GM12891 (cell line): ENCODE measurements around the gene CLSTN3.

ENCODE experiments used
- DNase-seq: peaks from one replicate; pipeline ENCODE4 v3.0.0; 2011; ENCODE audit warnings: low spot score; ENCODE audit not compliant: insufficient read length
- FAIRE-seq: peaks from 2 replicates; lab custom pipeline; 2011; peaks lifted over from hg19 to GRCh38; lab: Jason Lieb, UNC
- PAX5 ChIP-seq: IDR thresholded peaks from 2 replicates; pipeline ENCODE4 v1.6.1; 2011; ENCODE audit warnings: low read length, moderate library complexity, mild to moderate bottlenecking; ENCODE audit not compliant: insufficient read depth, severe bottlenecking
- POLR2A ChIP-seq: IDR thresholded peaks from 2 replicates; pipeline ENCODE4 v1.6.1; 2011; ENCODE audit warnings: low read depth, low read length, control low read depth
- POLR2AphosphoS5 ChIP-seq: IDR thresholded peaks from 2 replicates; pipeline ENCODE4 v1.6.1; 2011; ENCODE audit warnings: low read depth, low read length, control low read depth
- POU2F2 ChIP-seq: IDR thresholded peaks from 2 replicates; pipeline ENCODE4 v1.6.1; 2011; ENCODE audit warnings: low read depth, mild to moderate bottlenecking, control low read depth, low read length, moderate library complexity
- SPI1 ChIP-seq: IDR thresholded peaks from 2 replicates; pipeline ENCODE4 v1.6.1; 2011; ENCODE audit warnings: low read depth, low read length, control low read depth
- TAF1 ChIP-seq: IDR thresholded peaks from 2 replicates; pipeline ENCODE4 v1.6.1; 2011; ENCODE audit warnings: low read depth, low read length, control low read depth

Gene CLSTN3

DNA sequence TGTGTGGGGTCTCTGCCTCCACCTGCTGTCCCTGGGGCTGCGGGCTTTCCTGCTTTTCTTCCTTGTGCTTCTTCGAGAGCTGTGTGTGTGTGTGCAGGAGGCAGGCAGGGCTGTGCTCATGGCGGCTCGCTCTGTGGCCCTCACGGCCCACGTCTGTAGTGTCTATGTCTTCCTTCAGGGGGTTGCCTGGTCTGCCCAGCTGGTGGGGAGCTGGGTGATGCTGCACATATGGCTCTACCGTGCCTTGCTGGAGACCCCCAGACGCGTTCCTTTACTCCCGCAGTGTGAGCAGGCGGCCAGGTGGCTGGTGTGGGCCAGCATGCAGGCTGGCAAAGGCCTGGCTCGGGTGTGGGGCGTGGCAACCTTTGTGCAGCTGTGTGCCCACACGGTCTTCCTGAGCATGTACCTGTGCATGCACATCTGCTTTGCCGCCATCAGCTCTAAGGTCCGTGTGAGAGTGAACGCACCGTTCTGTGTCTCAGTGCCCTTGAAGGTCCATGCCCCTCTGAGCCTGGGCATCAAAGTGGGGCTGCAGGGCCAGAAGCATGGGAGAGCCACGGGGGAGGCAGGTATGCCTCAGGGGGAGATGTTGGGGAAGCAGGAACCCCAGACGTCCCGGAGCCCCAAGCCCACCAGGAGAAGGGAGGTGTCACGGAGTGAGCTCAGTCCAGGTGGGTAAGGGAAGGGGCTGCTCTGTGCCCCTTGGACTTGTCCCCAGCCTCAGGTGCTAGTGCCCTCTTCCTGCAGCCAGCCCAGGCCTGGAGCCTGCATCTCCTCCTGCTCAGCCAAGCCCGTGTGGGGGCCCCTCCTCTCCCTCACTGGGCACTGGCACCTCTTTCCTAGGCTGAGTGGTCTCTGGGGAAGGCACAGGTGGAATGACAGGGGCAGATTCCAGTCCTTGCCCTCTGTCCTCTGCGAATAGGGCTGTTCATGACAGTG lies 26.4 kb downstream of the CLSTN3 start:
- FAIRE-seq: no peak
- TF ChIP-seq SPI1 (no peak), TAF1 (no peak)
- no peak for DNase-seq

- FAIRE-seq: no peak
- TF ChIP-seq PAX5 (no peak), TAF1 (no peak), SPI1 (no peak)
- DNase-seq: no peak
Observed at GRCh38 chr12:7157391-7157790, 27.2 kb downstream of the CLSTN3 start.

GRCh38 chr12:7158781-7159609 lies 28.8 kb downstream of the CLSTN3 start:
- FAIRE-seq (no peak), DNase-seq (no peak)
- TF ChIP-seq POLR2AphosphoS5 (no peak), POLR2A (no peak), SPI1 (no peak), PAX5 (no peak), POU2F2 (no peak), TAF1 (no peak)

DNA sequence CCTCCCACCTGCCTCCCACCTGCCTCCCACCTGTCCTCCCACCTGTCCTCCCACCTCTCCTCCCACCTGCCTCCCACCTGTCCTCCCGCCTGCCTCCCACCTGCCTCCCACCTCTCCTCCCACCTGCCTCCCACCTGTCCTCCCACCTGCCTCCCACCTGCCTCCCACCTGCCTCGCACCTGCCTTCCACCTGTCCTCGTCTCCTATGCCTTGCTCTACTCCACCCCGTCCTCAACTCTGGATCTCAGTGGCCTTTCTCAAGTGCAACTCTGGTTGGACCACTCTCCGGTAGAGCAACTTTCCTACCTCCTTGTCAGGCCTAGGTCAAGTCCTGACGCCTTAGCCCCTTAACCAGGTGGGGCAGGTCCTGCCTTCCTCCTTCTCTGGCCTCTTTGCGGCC lies 30.0 kb downstream of the CLSTN3 start:
- DNase-seq (no peak), FAIRE-seq (no peak)
- TF ChIP-seq SPI1 (no peak), POLR2AphosphoS5 (no peak), PAX5 (no peak)

DNA sequence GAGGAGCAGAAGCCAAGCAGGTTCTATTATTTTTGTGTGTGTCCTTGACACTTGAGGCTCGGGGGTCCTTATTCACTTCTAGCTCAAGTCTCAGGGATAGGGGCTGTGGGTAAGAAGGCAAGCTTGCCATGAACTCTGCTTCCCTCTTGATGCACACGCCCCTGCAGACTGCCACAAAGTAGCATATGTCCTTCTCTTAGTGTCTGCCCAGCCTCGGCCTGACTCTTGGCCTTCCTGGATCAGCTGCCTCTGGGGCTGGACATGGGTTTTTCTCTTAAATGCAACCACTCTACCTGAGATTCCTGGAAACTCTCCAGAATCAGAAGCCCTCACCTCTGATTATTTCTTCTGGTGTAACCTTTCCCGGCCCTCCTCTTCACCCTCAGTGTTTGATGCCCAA lies 31.2 kb downstream of the CLSTN3 start:
- no peak for FAIRE-seq
- TF ChIP-seq POLR2A: no peak
- no peak for TF ChIP-seq TAF1
- no peak for TF ChIP-seq PAX5
- TF ChIP-seq POLR2AphosphoS5: no peak
- no peak for TF ChIP-seq POU2F2
- no peak for TF ChIP-seq SPI1

GRCh38 chr12:7161811-7162210 lies 31.6 kb downstream of the CLSTN3 start:
- DNase-seq: no peak
- FAIRE-seq: no peak
- TF ChIP-seq POLR2AphosphoS5 (no peak), PAX5 (no peak), POU2F2 (no peak), POLR2A (no peak), SPI1 (no peak), TAF1 (no peak)

More for the DNA sequence above, 31.2 kb downstream of the CLSTN3 start:
- DNase-seq: no peak

DNA sequence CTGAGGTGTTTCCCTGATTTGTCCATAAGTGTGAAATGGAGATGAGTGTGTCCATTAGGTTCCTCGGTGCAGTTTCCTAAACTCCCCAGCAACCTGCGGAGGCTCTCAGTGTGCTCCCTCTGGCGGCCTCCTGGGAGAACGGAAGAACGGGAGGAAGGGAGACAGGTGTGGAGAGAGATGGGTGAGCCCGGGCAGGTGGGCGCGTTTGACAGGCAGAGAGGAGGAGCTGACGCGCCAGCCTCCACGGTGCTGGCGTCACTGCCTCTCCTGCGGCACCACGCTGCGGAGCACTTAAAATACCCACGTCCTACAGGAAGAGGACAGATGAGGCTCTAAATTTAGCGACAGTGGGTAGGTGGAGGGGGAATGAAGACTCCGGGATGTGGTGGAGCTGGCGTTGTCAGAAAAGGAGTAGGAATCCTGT lies 32.5 kb downstream of the CLSTN3 start:
- DNase-seq (no peak), FAIRE-seq (no peak)
- no peak for TF ChIP-seq SPI1
- TF ChIP-seq PAX5: no peak
- TF ChIP-seq POLR2AphosphoS5: no peak
- TF ChIP-seq POU2F2: no peak
- TF ChIP-seq TAF1: no peak
- no peak for TF ChIP-seq POLR2A

DNA sequence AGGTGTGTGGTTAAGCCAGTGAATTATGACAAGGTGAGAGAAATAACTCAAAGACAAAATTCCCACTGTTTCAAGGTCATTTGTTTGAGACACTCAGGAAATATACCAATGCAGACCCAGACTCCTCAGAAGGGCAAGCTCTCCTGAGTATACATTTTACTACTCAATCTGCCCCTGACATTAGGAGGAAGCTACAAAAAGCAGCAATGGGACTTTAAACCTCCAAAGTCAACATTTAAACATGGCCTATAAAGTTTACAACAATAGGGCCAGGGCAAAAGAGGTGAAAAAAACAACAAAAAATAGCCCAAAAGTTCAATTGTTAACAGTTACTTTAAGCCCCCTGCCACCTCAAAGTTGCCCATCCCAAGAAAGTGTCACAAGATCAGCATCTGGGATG lies 39.8 kb downstream of the CLSTN3 start:
- FAIRE-seq (no peak), DNase-seq (no peak)
- no peak for TF ChIP-seq POLR2A
- no peak for TF ChIP-seq POU2F2
- TF ChIP-seq POLR2AphosphoS5: no peak
- TF ChIP-seq PAX5: no peak
- TF ChIP-seq TAF1: no peak

- TF ChIP-seq POU2F2 (no peak), SPI1 (no peak), POLR2AphosphoS5 (no peak), PAX5 (no peak), POLR2A (no peak), TAF1 (no peak)
- FAIRE-seq (no peak), DNase-seq (no peak)
Observed at GRCh38 chr12:7171854-7172253, 41.7 kb downstream of the CLSTN3 start.

DNA sequence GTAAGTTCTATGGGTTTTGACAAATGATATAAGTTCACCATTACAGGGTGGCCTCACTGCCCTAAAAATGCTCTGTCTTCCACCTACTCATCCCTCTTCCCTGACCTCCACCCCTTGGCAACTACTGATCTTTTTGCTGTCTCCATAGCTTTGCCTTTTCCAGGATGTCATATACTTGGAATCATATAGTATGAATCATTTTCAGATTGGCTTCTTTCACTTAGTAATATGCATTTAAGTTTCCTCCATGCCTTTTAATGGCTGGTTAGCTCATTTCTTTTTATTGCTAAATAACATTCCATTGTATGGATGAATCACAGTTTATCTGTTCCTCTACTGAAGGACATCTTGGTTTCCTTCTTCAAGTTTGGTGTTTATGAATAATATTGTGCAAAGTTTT lies 45.3 kb downstream of the CLSTN3 start:
- no peak for TF ChIP-seq PAX5
- TF ChIP-seq POLR2A: no peak
- no peak for TF ChIP-seq TAF1
- TF ChIP-seq SPI1: no peak
- TF ChIP-seq POU2F2: no peak
- no peak for TF ChIP-seq POLR2AphosphoS5
- no peak for FAIRE-seq
- DNase-seq: no peak
